ENCODE measurements around the gene CERS5.
"Not testable (repeated sequence)": the region's sequence is repeated elsewhere in the genome, so short reads cannot be mapped to it uniquely, and the experiment has no call there.

The CERS5 gene

GRCh38 chr12:50187084-50187900 lies 20.1 kb upstream of the CERS5 start:
- no peak for DNase-seq (ENCODE audit: low read depth)

DNA sequence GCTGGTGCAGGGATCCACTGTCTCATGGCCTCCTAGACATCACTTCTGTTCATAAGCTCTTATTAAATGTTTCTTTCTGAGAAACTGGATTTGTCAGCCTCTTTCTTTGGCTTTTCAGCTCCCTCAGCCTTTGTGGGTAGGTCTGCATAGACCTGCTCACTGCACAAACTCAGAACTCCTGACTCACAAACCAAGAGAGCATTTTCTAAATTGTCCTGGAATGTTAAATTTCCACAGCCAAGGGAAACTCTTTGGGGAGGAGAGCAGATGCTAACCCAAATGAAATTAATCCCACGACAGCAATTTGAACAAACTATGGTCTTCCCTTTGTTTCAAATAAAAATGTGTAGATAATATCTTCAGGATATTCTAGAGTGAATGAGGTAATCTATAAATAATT lies 19.5 kb upstream of the CERS5 start:
- no peak for DNase-seq (ENCODE audit: low read depth)

DNA sequence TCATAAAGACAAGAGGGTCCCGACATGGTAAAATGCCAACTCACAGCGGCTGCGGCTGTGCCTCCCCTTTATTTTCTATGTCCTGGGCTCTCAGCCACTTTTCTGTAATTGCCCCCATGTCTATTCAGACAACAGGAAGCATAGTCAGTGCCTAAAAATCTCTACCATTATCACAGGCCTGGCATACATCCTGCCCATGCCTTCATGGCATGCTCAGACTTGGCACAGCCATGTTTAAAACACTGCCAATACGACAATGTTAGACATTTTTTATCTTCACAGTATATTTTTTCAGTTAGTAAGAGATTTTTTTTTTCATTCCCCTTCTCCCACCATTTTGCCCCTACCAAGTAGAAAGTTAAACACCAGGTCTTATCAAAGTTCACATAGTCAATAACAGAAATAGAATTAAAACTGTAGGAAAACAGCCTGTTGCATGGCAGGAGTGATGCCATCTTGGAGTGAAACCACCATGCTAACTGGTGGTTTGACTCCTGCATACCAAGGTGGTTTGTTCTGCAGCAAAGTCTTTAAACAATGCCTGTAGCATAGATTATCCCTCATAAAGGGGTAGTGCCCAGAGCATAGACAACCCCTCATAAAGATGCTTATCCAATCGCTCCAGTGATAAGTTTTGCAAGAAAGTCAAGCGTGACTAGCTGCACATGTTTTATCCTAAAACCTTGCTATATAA lies 18.9 kb upstream of the CERS5 start:
- DNase-seq (ENCODE audit: low read depth), result no peak

DNA sequence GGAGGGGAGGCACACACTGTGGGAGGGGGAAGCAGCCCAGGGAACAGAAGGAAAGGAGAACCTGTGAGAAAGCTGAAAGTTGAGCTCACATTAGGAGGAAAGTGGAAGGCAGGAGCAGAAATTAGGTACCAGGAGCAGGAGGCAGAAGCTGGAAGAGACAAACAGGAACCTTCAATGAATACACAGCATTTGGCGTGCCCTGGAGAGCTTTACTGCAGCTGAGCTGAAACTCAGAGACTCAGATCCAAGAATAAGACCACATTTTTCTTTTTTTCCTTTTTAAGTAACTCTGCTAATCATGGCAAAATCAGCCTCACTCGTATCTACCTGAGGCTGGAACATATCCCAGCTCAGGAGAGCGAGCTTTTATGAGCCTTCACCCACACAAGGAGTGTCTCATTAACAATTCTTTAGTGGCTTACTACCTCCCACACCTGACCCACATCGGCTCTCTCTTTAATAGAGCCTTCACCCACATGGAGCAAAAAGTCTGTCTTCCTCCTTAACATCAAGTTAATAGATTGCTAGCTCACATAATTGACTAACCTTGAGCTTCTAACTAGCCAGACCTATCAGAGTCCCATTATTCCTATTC lies 18.2 kb upstream of the CERS5 start:
- DNase-seq (ENCODE audit: low read depth), result no peak

GRCh38 chr12:50184261-50184660 lies 17.1 kb upstream of the CERS5 start:
- no peak for DNase-seq (ENCODE audit: low read depth)

- DNase-seq (ENCODE audit: low read depth), result no peak
These were observed 15.3 kb upstream of the CERS5 start for GRCh38 chr12:50182461-50182860.

- DNase-seq (ENCODE audit: low read depth), result no peak
These were observed 14.5 kb upstream of the CERS5 start for GRCh38 chr12:50181691-50182090.

DNA sequence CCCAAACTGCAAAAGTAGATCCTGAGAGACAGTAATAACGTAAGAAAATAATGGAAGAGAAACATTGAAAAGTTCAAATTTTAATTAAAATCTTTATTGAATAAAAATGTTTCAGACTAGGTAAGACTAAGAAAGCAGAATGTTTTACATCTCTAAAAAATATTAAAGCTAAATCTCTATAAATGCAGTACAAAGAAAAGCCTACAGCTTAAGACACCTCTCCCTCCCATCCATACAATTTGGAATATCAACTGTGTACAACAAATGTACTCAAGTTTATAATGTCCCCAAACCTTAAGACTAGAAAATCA lies 8.5 kb upstream of the CERS5 start:
- no peak for DNase-seq (ENCODE audit: low read depth)

GRCh38 chr12:50174971-50175715 lies 8.0 kb upstream of the CERS5 start:
- no peak for DNase-seq (ENCODE audit: low read depth)

- no peak for DNase-seq (ENCODE audit: low read depth)
These were observed 445 bp downstream of the CERS5 start for GRCh38 chr12:50166799-50167048.

GRCh38 chr12:50164963-50165362 lies 2.2 kb downstream of the CERS5 start:
- DNase-seq (ENCODE audit: low read depth), result no peak

DNA sequence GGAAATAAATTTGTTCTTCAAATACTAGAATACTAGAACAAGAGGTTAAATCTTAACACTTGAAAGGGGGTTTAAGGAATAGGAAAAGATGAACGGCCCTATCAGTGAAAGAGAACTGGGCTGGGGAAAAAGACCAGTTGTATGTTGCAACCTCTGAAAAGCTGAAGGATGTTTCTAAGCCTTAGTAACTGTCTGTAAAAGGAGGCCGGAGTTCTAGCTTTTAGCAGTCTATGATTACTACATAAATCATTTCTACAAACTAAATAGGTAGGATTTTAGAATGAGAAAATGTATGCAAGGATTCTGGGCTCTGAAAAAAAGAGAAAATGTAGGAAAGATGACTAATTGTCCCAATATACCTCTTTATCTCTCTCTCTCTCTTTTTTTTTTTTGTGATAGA lies 4.9 kb downstream of the CERS5 start:
- DNase-seq (ENCODE audit: low read depth), result no peak

DNA sequence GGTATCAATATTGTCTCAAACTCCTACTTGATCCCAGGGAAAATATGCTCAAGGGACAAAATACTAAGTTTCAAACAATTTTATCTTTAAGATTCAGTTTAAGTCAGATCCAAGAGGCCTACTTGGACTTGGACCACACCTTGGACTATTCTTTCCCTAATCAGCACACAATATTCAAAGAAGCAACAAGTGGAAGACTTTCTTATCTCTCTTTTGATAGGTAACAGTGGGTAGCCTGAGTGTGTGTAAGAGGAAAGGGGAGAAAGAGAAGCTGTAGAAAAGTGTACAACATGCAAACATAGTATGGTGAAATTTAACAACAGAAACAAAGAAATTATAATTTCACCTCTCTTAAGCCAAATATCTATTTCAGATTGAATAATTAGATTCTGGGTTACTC lies 6.5 kb downstream of the CERS5 start:
- DNase-seq (ENCODE audit: low read depth), result no peak

GRCh38 chr12:50157259-50157658 lies 9.9 kb downstream of the CERS5 start:
- no peak for DNase-seq (ENCODE audit: low read depth)

DNA sequence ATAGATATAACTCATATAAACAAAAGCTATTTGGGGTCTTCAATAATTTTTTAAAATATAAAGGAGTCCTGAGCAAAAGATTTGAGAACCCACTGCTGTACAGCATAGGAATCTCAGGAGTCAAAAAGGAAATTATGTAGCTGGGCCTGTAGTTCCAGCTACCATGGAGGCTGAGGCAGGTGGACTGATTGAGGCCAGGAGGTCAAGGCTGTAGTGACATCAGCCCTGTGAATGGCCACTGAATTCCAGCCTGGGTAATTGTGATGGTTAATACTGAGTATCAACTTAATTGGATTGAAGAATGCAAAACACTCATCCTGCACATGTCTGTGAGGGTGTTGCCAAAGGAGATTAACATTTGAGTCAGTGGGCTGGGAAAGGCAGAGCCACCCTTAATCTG lies 10.5 kb downstream of the CERS5 start:
- DNase-seq (ENCODE audit: low read depth), result no peak

GRCh38 chr12:50154947-50155346 lies 12.2 kb downstream of the CERS5 start:
- not testable (repeated sequence) for DNase-seq (ENCODE audit: low read depth)

DNA sequence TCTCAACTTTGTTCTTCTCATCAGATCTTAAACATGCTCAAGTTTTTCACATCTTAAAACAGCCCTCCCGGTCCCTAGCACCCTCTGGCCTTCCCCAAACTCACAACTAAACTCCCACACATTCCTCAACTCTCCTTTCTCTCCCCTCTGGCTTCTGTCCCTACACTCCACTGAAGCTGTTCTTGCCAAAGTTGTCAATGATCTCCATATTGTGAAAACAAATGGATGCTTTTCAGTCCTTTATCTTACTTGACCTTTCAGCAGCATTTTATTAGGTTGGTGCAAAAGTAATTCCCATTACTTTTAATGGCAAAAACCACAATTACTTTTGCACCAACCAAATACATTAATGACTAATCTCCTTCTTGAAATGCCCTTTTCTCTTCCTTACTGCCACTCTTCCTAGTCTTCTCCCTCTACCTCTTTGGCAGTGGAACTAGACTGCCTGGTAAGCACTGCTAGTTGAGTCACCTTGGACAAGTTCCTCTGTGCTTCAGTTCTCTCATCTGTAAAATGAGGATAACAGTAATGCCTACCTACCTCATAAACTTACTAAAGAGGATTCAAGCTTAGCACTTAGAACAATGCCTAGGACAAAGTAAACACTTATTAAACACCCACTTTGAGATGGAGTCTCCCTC lies 16.0 kb downstream of the CERS5 start:
- no peak for DNase-seq (ENCODE audit: low read depth)

DNA sequence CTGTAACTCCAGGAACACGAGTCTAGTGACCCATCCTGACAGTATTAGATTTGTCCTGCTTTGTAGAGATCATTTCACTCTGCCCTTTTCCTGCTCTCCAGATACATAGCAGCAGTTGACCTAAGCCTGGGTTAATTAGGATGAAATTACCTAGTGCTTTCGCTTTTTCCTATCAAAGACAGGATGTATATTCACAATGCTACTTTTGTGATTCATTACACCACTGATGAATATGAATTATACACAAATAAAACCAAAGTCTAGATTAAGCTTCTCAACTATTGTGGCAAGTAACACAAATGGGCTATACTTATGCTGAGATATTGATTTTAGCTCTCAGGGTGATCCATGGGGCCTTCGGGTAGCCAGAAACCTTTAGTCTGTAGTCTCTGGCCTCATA lies 17.9 kb downstream of the CERS5 start:
- no peak for DNase-seq (ENCODE audit: low read depth)

DNA sequence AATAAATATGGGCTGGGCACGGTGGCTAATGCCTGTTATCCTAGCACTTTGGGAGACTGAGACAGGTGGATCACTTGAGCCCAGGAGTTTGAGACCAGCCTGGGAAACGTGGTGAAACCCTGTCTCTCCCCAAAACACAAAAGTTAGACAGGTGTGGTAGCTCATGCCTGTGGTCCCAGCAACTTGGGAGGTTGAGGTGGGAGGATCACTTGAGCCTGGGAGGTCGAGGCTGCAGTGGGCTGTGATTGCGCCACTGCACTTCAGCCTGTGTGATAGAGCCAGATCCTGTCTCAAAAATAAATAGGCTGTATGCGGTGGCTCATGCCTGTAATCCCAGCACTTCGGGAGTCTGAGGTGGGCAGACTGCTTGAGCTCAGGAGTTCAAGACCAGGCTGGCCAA lies 19.2 kb downstream of the CERS5 start:
- not testable (repeated sequence) for DNase-seq (ENCODE audit: low read depth)

- no peak for DNase-seq (ENCODE audit: low read depth)
These were observed 19.9 kb downstream of the CERS5 start for GRCh38 chr12:50147281-50147680.

DNA sequence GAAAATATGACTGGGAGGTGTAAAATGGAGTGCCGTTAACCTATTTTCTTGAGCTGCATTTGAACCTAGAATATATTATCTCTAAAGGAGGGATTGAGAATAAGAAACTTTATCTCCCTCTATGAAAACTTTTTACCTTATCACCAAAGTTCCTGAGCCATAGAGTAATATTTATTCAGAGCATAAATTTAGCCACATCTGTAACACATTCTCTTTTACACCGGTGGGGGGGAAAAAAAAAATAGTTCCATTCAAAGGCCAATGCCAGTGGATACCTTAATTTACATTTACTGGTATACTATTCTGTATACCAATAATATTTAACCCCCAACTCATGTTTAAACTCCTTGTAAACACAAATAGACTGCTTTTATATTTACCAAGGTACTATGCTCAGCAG lies 21.7 kb downstream of the CERS5 start:
- no peak for DNase-seq (ENCODE audit: low read depth)

DNA sequence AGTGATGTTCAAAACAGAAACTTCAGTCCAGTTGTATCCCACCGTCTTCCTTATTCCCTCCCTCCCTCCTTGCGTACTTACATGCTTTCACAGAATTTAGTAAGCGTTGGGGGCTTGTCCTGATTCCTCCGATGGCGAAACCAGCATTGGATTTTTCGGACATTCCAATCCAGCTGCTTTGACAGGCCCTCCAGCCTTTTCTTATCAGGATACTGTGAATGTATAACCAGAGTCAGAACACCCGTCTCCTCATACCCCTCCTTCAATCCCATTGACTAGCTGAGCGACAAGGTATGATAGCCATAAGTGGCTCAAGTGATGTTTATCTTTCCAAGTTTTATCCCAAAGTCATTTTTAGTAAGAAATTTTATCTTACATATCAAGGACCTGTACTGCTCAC lies 24.2 kb downstream of the CERS5 start:
- DNase-seq (ENCODE audit: low read depth), result no peak

All from T follicular helper cell (primary cell).